ENCODE results near the gene COCH. TPM values are rescaled to one million over a fixed set of nuclear protein-coding genes. Genes with fewer than 3 reads are reported as not detected.
A peak's percentile ranks its signal among the peaks of the same experiment; 100 is the strongest.

The COCH gene
- total RNA-seq, 2 donors from 2014 or later = 0.90 TPM; not detected in 1

GRCh38 chr14:30855345-30856037 is 18.9 kb upstream of the COCH start:
- Mint-ChIP-seq H3K4me1 (no peaks in the 10 kb centered on the region), H3K4me3 (no peak overlapping the region), H3K36me3 (ENCODE audit: low read depth) (peaks cover 4% of the 10 kb centered on the region), H3K27ac (no peak overlapping the region), H3K27me3 (peaks cover 39% of the 10 kb centered on the region)
- ATAC-seq = no peak
- no peak for DNase-seq
- no peaks in the 10 kb centered on the region for H3K9me3 ChIP-seq (ENCODE audit: control insufficient read depth, low read length, poor library complexity, severe bottlenecking)

DNA sequence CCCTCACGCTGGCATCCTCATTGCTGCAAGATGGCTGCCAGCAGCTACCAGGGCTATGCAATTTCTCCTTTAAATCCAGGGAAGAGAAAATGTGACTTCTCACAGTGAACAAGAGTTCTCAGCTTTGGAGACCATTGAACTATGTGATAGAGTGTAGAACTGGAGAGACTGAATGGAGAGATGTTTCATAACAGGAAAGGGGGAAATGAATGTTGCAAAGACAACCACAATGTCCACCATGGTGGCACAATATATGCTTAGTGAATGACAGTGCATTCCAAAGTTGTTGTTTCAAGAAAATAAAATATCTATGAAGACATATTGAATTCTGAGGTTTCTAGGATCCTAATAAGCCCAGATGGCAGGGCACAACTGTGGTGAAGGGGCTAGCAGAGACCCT is 13.2 kb upstream of the COCH start:
- no peak overlapping the region for H3K4me3 Mint-ChIP-seq
- no peaks in the 10 kb centered on the region for H3K36me3 Mint-ChIP-seq (ENCODE audit: low read depth)
- peaks cover 5% of the 10 kb centered on the region for H3K4me1 Mint-ChIP-seq
- peaks cover 54% of the 10 kb centered on the region for H3K27me3 Mint-ChIP-seq
- ATAC-seq = no peak
- DNase-seq = no peak
- H3K27ac Mint-ChIP-seq = no peak overlapping the region
- H3K9me3 ChIP-seq (ENCODE audit: control insufficient read depth, low read length, poor library complexity, severe bottlenecking) = no peaks in the 10 kb centered on the region

GRCh38 chr14:30864934-30865333 is 9.4 kb upstream of the COCH start:
- DNase-seq (no peak), ATAC-seq (no peak)
- peaks cover 2% of the 10 kb centered on the region for H3K36me3 Mint-ChIP-seq (ENCODE audit: low read depth)
- no peak overlapping the region for H3K4me3 Mint-ChIP-seq
- H3K9me3 ChIP-seq (ENCODE audit: control insufficient read depth, low read length, poor library complexity, severe bottlenecking) = no peaks in the 10 kb centered on the region
- H3K27ac Mint-ChIP-seq = no peak overlapping the region
- H3K27me3 Mint-ChIP-seq = peaks cover 41% of the 10 kb centered on the region
- peaks cover 5% of the 10 kb centered on the region for H3K4me1 Mint-ChIP-seq

GRCh38 chr14:30868736-30869135 is 5.6 kb upstream of the COCH start:
- Mint-ChIP-seq H3K27me3 (peaks cover 39% of the 10 kb centered on the region), H3K36me3 (ENCODE audit: low read depth) (peaks cover 5% of the 10 kb centered on the region), H3K4me1 (peaks cover 6% of the 10 kb centered on the region), H3K4me3 (no peak overlapping the region), H3K27ac (no peak overlapping the region)
- H3K9me3 ChIP-seq (ENCODE audit: control insufficient read depth, low read length, poor library complexity, severe bottlenecking) = no peaks in the 10 kb centered on the region
- ATAC-seq = no peak
- no peak for DNase-seq

GRCh38 chr14:30869551-30870155 is 4.7 kb upstream of the COCH start:
- DNase-seq (no peak), ATAC-seq (no peak)
- H3K9me3 ChIP-seq (ENCODE audit: control insufficient read depth, low read length, poor library complexity, severe bottlenecking) = no peaks in the 10 kb centered on the region
- Mint-ChIP-seq H3K4me1 (peaks cover 9% of the 10 kb centered on the region), H3K36me3 (ENCODE audit: low read depth) (peaks cover 5% of the 10 kb centered on the region), H3K27me3 (peaks cover 37% of the 10 kb centered on the region), H3K4me3 (no peak overlapping the region), H3K27ac (no peak overlapping the region)

- ATAC-seq (no peak), DNase-seq (no peak)
- H3K9me3 ChIP-seq (ENCODE audit: control insufficient read depth, low read length, poor library complexity, severe bottlenecking) = no peaks in the 10 kb centered on the region
- Mint-ChIP-seq H3K27me3 (peaks cover 60% of the 10 kb centered on the region), H3K27ac (no peak overlapping the region), H3K4me1 (peaks cover 14% of the 10 kb centered on the region), H3K4me3 (no peak overlapping the region), H3K36me3 (ENCODE audit: low read depth) (peaks cover 5% of the 10 kb centered on the region)
Observed at GRCh38 chr14:30872602-30873001, 1.8 kb upstream of the COCH start.

- H3K27me3 Mint-ChIP-seq = peaks cover 68% of the 10 kb centered on the region
- no peak overlapping the region for H3K27ac Mint-ChIP-seq
- no peak for ATAC-seq
- DNase-seq = no peak
- H3K9me3 ChIP-seq (ENCODE audit: control insufficient read depth, low read length, poor library complexity, severe bottlenecking) = no peaks in the 10 kb centered on the region
- peaks cover 14% of the 10 kb centered on the region for H3K4me1 Mint-ChIP-seq
- H3K4me3 Mint-ChIP-seq = peak overlapping the region; percentile 80
- peaks cover 5% of the 10 kb centered on the region for H3K36me3 Mint-ChIP-seq (ENCODE audit: low read depth)
Observed at GRCh38 chr14:30873308-30874119, 845 bp upstream of the COCH start.

DNA sequence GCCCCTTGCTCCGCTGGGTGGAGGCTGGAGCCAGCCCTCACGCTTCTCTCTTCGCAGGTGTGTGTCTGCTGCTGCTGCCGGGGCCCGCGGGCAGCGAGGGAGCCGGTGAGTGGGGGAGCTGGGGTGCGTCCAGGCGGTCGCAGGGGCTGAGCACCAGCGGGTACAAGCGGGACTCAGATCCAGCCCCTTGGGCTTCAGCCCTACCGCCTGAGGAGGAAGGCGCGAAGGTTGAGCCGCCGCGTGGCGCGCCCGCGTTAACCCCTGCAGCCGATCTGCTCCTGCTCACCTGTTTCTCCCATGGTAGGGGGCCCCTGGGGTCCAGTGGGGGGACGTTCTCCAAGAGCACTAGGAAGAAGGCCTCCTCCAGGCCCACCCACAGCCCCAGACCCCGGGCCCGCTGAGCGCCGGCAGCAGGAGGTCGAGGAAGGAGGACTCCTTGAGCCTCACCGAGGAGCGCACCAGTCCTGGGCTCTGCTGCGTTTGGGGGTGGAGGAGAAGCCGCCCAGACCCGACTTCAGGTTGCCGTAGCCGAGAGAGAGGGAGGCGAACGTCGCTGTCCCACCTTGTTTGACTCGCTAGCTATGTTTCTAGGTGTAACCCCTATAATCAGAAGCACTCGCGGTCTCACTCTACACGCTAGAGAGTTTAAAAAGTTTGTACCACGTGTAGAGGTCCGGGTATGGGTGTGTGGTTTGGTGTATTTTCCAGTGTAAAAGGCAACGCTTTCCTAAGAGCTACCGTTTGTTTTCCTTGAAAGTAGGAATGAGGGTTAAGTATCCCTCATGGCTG is 834 bp downstream of the COCH start:
- peaks cover 3% of the 10 kb centered on the region for H3K36me3 Mint-ChIP-seq (ENCODE audit: low read depth)
- ATAC-seq (peak; percentile 40), DNase-seq (no peak)
- H3K27me3 Mint-ChIP-seq = peaks cover 56% of the 10 kb centered on the region
- no peak overlapping the region for H3K27ac Mint-ChIP-seq
- no peaks in the 10 kb centered on the region for H3K9me3 ChIP-seq (ENCODE audit: control insufficient read depth, low read length, poor library complexity, severe bottlenecking)
- H3K4me3 Mint-ChIP-seq = peak overlapping the region; percentile 82
- peaks cover 14% of the 10 kb centered on the region for H3K4me1 Mint-ChIP-seq

- ATAC-seq (no peak), DNase-seq (no peak)
- H3K4me1 Mint-ChIP-seq = peaks cover 14% of the 10 kb centered on the region
- no peaks in the 10 kb centered on the region for H3K9me3 ChIP-seq (ENCODE audit: control insufficient read depth, low read length, poor library complexity, severe bottlenecking)
- no peak overlapping the region for H3K27ac Mint-ChIP-seq
- peak overlapping the region; percentile 82 for H3K4me3 Mint-ChIP-seq
- peaks cover 50% of the 10 kb centered on the region for H3K27me3 Mint-ChIP-seq
- peaks cover 3% of the 10 kb centered on the region for H3K36me3 Mint-ChIP-seq (ENCODE audit: low read depth)
Observed at GRCh38 chr14:30875788-30876053, 1.4 kb downstream of the COCH start.

DNA sequence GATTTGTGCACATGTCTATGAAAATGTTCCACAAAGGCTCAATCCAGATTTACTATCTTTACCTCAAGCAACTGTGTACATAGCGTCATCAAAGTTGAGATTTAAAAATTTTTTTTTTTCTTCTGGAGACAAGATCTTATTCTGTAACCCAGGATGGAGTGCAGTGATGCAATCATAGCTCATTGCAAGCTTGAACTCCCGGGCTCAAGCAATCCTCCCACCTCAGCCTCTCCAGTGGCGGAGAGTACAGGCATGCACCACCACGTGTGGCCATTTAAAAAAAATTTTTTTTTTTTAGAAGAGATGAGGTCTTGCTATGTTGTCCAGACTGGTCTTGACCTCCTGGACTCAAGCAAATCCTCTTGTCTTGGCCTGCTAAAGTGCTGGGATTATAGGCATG is 2.3 kb downstream of the COCH start:
- H3K9me3 ChIP-seq (ENCODE audit: control insufficient read depth, low read length, poor library complexity, severe bottlenecking) = no peaks in the 10 kb centered on the region
- Mint-ChIP-seq H3K36me3 (ENCODE audit: low read depth) (peaks cover 3% of the 10 kb centered on the region), H3K27me3 (peaks cover 48% of the 10 kb centered on the region), H3K27ac (no peak overlapping the region), H3K4me1 (peaks cover 14% of the 10 kb centered on the region), H3K4me3 (no peak overlapping the region)
- ATAC-seq (no peak), DNase-seq (no peak)

GRCh38 chr14:30882431-30882830 is 8.1 kb downstream of the COCH start:
- DNase-seq (no peak), ATAC-seq (no peak)
- no peaks in the 10 kb centered on the region for H3K4me1 Mint-ChIP-seq
- H3K27ac Mint-ChIP-seq = no peak overlapping the region
- no peak overlapping the region for H3K4me3 Mint-ChIP-seq
- peaks cover 10% of the 10 kb centered on the region for H3K27me3 Mint-ChIP-seq
- no peaks in the 10 kb centered on the region for H3K36me3 Mint-ChIP-seq (ENCODE audit: low read depth)
- H3K9me3 ChIP-seq (ENCODE audit: control insufficient read depth, low read length, poor library complexity, severe bottlenecking) = no peaks in the 10 kb centered on the region

DNA sequence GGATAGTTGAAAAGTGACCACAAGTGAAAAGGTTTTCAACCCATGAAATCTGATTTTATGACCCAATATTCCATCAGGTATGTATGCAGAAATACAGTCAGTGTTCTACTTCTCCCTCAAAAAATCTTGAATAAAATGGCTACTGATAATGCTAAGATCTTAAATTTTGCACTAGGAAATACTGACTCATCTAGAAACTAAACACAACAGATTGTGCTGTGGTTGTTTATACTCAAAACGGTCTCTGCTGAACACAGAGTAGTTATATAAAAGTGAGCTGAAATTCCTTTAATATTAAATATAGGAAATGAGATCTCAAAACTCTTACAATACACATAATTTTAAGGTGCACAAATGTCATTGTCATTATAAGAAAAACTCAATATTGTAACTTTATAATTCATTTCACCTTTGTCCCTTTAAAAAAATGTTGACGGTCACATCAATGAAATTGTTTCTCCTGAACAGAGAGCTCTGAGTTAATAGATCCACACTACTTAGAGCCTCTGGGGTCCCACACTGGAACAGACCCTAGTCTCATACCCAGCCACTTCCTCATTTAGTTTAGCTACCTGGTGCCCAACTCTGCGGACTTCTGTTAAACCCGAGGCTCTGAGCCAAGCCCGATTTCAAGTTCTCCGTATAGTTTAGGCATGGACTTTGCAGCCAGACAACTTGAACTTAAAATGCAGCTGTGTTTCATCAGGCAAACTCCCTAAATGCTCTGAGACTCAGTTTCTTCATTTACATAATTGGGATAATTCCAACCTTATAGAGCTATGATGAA is 9.3 kb downstream of the COCH start:
- no peaks in the 10 kb centered on the region for H3K4me1 Mint-ChIP-seq
- ATAC-seq = no peak
- H3K4me3 Mint-ChIP-seq = no peak overlapping the region

More for the DNA sequence above, 9.3 kb downstream of the COCH start:
- Mint-ChIP-seq H3K36me3 (ENCODE audit: low read depth) (no peaks in the 10 kb centered on the region), H3K27me3 (no peaks in the 10 kb centered on the region), H3K27ac (no peak overlapping the region)
- DNase-seq = no peak
- H3K9me3 ChIP-seq (ENCODE audit: control insufficient read depth, low read length, poor library complexity, severe bottlenecking) = no peaks in the 10 kb centered on the region
